HG03354 (cell line): Measurements from ENCODE around the gene LRP1B.

Experiments used
- ATAC-seq: cut with Tn5 transposase; IDR thresholded peaks from one replicate; pipeline ENCODE4 v1.9.1; 2021; ENCODE audit warnings: mild to moderate bottlenecking; ENCODE audit not compliant: unreplicated experiment, poor library complexity, severe bottlenecking

Gene LRP1B

DNA sequence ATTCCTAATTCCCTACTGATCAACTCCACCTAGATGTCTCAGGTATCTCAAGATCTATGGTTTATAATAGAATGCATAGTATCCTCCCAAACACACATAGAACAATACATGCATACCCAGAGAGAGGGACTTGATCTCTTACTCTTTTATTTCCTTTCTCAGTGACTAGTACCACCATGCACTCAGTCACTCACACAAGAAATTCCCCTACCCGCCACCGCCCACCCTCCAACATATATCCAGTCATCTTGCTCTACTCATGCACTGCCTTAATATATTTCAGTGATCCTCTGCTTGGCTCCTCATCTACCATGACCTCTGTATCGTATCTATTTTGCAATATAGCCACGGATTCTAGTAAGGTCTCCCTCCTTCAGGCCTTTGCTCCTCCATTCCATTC, 996.9 kb downstream of the LRP1B start:
- no peak for ATAC-seq

GRCh38 chr2:141125432-141125831, 1005.4 kb downstream of the LRP1B start:
- ATAC-seq: no peak

- no peak for ATAC-seq
Observed at GRCh38 chr2:141118836-141119235, 1012.0 kb downstream of the LRP1B start.

- ATAC-seq: no peak
Observed at GRCh38 chr2:141113301-141113700, 1017.5 kb downstream of the LRP1B start.

- no peak for ATAC-seq
Observed at GRCh38 chr2:141109633-141110032, 1021.2 kb downstream of the LRP1B start.

DNA sequence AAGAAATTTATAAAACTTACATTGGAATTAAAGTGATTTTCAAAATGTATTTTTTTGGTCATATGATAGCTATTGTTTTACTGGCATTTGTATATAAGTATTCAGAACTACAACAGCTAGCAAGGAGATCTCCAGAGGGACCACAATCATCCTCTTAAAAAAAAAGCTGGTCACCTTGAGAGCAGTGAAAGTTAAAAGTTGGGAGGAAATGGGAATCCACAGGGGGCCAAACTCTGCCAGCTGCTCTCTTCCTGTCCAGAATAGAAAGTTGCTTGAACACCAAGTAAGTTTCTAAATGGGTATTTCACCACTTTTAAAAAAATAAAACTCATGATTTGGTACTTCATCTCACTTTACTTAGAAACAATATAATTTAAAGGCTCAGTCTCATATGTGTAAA, 1025.1 kb downstream of the LRP1B start:
- ATAC-seq: no peak

DNA sequence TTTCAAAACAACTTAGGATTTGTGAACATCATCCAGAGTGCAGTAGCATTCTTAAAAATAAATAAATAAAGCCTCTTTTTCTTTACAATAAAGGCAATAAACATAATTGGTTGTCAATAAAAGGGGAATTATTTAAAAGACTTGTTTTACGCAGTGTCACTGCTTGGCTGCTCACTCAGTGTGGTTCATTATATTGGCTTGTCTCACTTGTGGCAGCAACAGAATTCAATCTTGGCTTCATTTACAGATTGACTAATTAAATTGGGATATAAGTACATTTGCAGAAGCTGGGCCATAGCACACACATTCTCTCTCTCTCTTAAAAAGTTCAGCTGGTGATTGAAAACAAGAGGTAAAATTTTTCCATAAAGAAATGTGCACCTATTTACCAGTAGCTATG, 1027.6 kb downstream of the LRP1B start:
- ATAC-seq: no peak

DNA sequence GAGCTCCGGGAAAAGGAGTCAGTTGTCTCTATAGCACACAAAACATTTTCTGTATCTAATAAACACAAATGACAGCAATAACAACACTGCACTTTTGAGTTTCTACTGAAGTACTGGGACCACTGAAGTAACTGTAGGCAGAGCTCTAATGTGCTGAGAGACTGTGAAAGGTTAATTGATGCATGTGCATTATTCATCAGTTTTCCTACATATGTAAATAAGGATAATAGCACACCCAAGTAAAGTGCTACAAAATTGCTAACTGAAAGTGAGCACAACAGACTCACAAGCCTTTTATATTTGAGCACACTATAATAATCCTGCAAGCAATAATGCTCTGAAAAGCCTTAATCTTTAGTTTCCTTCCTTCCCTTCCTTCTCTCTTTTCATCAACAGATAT, 1051.6 kb downstream of the LRP1B start:
- no peak for ATAC-seq

- no peak for ATAC-seq
Observed at GRCh38 chr2:141075753-141076152, 1055.1 kb downstream of the LRP1B start.

DNA sequence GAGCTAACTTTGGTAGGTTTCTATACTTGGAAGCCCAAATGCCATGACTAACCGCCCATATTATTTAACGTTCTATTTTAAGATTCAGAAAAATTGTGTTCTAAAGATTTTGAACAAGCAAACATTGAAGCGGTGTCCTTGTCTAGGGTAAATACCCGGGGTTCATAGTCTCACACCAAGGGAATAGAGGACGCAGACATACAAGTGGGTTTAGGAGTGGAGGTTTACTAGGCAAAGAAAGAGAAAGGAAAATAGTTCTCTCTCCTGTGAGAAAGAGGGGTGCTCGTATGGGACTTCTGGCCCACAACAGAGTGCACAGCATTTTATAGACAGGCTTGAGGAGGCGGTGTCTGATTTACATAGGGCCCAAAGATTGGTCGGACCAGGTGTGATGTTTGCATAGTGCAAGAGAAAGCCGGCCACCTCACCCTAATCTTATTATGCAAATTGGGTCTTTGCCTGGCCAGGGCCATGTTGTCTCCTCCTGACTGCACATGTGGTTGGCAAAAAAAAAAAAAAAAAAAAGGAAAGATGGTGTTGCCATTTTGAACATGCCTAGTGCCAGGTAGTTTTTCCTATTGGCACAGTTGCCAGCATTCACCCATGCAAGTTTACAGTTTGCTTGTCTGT, 1062.6 kb downstream of the LRP1B start:
- ATAC-seq: no peak

GRCh38 chr2:141065042-141065441, 1065.8 kb downstream of the LRP1B start:
- ATAC-seq: no peak

- no peak for ATAC-seq
Observed at GRCh38 chr2:141063406-141063805, 1067.4 kb downstream of the LRP1B start.

- no peak for ATAC-seq
Observed at GRCh38 chr2:141062443-141062842, 1068.4 kb downstream of the LRP1B start.

- ATAC-seq: no peak
Observed at GRCh38 chr2:141062031-141062430, 1068.8 kb downstream of the LRP1B start.

- no peak for ATAC-seq
Observed at GRCh38 chr2:141058556-141058955, 1072.3 kb downstream of the LRP1B start.

DNA sequence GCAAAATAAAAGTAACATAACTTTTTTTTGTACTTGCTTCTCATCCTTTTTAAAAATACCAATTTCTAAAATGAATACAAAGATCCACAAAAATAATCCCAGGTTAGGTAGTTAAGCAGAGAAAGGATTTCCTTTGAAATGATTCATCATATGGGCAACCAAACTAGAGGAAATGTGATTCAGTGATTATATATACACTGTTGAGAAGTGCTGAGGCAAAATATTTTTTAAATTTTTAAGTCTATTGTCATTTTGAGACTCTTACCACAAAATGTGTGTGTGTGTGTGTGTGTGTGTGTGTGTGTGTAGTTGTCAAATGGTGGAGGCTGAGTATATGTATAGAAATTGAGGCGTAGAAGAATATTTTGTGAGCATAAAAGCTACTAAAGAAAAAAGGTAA, 1075.3 kb downstream of the LRP1B start:
- no peak for ATAC-seq

- no peak for ATAC-seq
Observed at GRCh38 chr2:141048951-141049350, 1081.9 kb downstream of the LRP1B start.

GRCh38 chr2:141041281-141041680, 1089.5 kb downstream of the LRP1B start:
- no peak for ATAC-seq

DNA sequence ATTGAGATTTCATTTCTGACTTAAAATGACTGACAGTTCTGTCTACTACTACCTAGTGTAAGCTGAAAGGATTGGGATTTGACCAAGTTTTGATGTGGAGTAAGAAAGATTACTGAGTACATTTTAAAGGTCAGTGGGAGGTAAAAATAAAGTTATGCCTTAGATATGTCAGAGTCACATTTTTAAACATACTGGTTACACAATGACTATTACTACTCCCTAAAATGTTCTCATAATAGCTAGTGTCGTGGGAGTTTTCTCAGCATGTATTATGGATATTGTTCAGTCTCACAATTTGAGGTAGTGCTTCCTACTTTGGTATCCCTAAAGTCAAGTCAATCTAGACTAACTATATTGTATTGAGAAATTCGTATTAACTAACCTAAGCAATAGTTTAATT, 1092.5 kb downstream of the LRP1B start:
- no peak for ATAC-seq

DNA sequence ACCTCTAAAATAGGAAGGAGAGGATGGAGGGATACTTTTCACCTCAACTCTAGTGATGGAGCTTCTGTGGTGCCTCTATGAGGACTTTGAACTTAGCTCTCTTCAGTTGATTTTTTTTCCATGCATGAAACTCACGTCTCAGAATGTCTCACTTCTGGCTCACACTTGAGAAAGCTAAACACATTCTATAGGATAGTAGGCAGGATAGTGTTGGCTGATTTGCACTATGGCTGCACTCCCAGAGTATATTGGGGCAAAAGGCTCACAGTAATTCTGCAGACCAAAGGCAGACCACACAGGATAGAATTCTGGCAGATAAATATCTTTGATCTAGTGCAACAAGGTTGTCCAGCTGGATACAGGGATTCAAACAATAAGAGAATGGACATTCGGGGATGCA, 1093.5 kb downstream of the LRP1B start:
- no peak for ATAC-seq

DNA sequence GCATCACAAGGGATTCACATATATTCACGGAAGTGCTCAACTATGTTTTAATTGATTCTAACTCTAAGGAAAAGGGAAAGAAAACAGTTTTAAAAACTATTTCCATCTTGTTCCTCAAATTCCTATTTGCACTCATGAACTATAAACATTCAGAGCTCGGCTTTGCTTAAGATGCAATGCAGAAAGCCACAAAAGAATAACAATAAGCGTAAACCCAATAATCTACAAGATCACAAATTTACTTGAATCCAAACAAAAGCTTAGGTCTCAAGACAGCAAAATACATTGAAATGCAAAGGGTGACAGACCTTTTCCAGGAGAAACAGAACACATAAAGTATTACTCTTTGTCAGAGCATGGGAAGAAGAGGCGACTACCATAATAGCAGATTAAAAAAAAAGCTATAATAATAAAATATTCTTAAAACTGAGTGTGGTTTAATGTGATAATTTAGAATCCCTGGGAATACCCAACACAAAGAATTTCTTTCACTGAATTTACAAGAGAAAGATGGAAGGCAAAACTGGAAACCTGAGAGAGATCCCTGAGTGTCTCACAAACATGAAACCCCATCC, 1094.9 kb downstream of the LRP1B start:
- ATAC-seq: no peak
